ENCODE data around the gene SNRNP40.
"Not testable (repeated sequence)": the region's sequence is repeated elsewhere in the genome, so short reads cannot be mapped to it uniquely, and the experiment has no call there.

SNRNP40 gene

GRCh38 chr1:31296486-31297276 is at the start of gene SNRNP40, which contains the start of gene ZCCHC17:
Gene SNRNP40, minus strand, starts transcription at chr1:31296788. Its CDS starts 37 bp downstream, at chr1:31296751.
Gene ZCCHC17, plus strand, starts transcription at chr1:31297032. Its CDS starts 13,067 bp downstream, at chr1:31310099.
- DNase-seq: peak; percentile 100

DNA sequence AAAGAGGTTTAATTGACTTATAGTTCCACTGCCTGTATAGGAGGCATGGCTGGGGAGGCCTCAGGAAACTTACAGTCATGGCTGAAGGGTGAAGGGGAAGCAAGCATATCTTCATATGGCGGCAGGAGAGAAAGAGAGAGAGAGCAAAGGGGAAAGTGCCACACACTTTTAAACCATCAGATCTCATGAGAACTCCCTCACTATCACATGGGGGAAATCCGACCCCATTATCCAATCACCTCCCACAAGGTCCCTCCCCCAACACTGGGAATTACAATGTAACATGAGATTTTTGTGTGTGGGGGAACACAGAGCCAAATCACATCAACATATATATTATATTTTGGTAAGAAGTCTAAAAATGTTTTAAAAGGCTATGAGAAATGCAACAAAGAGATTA is 49.0 kb upstream of the SNRNP40 start:
- no peak for DNase-seq

DNA sequence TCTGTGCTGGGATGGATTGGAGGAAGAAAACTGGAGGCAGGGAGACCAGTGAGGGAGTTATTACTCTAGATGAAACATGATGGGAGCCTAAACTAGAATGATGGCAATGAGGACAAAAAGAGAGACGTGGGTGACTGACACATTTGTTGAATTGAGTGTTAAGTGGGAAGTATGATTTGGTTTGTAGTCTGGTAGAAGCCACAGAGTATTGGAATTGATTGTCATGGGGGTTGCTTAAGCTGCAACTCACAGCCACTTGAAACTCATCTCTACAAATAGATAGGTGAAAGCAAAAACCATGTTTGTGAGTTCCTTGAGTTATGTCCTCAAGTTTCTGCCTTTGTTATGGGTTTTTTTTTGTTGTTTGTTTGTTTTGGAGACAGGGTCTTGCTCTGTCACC is 47.9 kb upstream of the SNRNP40 start:
- DNase-seq: no peak

DNA sequence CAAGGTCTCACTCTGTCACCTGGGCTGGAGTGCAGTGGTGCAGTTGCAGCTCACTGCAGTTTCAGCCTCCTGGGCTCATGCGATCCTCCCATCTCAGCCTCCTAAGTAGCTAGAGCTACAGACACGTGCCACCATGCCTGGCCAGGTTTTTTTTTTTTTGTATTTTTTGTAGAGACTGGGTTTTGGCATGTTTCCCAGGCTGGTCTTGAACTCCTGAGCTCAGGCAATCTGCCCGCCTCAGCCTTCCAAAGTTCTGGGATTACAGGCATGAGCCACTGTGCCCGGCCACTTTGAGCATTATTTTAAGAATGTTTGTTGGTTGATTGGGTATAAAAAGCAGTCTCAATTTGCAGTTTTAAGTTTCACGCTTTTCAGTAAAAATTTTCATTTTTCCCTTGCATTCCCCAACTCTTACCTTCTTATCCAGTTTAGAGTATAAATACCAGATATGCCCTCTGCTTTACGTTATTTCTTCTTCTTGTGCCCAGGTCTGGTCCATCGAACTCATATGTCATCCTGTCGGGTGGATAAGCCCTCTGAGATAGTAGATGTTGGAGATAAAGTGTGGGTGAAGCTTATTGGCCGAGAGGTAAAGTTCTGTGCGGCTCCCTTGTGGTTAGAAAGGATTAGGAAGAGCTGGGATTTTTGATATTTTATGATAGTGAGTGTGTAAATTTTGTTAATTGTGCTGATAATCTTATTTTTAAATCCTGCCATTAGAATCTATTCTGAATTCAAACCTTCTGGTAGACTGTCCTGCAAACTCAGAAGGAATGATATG is 40.3 kb upstream of the SNRNP40 start:
- no peak for DNase-seq

GRCh38 chr1:31335007-31335406 is 38.4 kb upstream of the SNRNP40 start:
- DNase-seq: peak; percentile 7

- no peak for DNase-seq
Measured at GRCh38 chr1:31327381-31327780, 30.8 kb upstream of the SNRNP40 start.

DNA sequence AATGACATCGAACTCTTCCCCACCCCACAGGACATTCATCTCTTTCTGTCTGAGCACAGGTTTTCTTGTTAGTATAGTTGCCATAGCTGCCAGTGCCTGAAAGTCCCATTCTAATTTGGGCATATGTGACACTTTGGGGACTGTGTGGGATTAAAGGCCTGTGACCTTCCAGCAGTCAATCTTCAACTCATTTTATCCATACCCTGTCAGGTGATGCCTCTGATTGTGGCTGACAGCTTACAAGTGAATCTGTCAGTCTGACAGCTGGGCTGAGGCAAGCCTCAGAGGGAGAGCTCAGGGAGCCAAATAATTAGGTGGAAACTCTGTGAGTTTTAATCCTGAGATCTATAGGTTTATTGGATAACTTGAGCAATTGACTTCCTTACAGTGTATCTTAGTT is 29.9 kb upstream of the SNRNP40 start:
- no peak for DNase-seq

DNA sequence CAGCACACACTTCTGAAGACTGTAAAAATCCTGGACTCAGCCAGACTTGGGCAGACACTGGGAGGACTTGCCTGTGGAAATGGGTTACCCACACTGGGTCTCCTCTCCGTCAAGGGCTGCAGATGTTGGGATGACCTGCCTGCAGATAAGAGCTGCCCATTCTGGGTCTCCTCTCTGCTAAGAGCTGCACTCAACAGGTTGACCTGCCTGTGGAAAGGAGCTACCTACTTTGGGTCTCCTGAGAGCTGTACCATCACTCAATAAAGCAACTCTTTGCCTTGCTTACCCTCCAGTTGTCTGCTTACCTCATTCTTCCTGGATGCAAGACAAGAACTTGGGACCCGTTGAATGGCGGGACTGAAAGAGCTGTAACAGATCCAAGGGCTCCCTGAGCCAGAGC is 28.4 kb upstream of the SNRNP40 start:
- DNase-seq: no peak

- no peak for DNase-seq
Measured at GRCh38 chr1:31324093-31324492, 27.5 kb upstream of the SNRNP40 start.

GRCh38 chr1:31318146-31318545 is 21.6 kb upstream of the SNRNP40 start:
- no peak for DNase-seq

GRCh38 chr1:31315902-31316301 is 19.3 kb upstream of the SNRNP40 start:
- no peak for DNase-seq

- DNase-seq: no peak
Measured at GRCh38 chr1:31310198-31310597, 13.6 kb upstream of the SNRNP40 start.

GRCh38 chr1:31308036-31308435 is 11.4 kb upstream of the SNRNP40 start:
- no peak for DNase-seq

GRCh38 chr1:31306278-31306677 is 9.7 kb upstream of the SNRNP40 start:
- DNase-seq: no peak

- DNase-seq: no peak
Measured at GRCh38 chr1:31302709-31303441, 6.3 kb upstream of the SNRNP40 start.

- no peak for DNase-seq
Measured at GRCh38 chr1:31300193-31300592, 3.6 kb upstream of the SNRNP40 start.

DNA sequence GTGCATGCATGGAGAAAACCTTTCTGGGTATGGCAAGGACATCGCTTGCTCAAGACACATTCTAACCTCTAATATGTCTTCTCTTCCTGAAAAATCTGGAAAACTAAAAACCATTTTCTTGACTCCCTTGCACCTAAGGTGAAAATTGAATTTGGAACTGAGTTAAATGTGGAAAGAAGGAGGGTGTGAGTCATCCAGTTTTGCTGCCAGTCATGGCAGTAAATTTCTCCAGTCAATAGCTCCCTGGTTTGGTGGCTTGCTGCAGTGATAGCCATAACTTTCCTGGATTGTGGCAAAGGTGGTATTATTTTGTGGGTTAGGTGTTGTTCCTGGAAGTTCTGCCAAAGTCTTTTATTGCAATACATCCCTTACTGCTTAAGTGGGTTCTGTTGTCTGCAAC is 2.8 kb upstream of the SNRNP40 start:
- DNase-seq: no peak

GRCh38 chr1:31297277-31298247 is 974 bp upstream of the SNRNP40 start:
- no peak for DNase-seq

GRCh38 chr1:31295874-31296485 is 608 bp downstream of the SNRNP40 start:
- peak; percentile 42 for DNase-seq

DNA sequence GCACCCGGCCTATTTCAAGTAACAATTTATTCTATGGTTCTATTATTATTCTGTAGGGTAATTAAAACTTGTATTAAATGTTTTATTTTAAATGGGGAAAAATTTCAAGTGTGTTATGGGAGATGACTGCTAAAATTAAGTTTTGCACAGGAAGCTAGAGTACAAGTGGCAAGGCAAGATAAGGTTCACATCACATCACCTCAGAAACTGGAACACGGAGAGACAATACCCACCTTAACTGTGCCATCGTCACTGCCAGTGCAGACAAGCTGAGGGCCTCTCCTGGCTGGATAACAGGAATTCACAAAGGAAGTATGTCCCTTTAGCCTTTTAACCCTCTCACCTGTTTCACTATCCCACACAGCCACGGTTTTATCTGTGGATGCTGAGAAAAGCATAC is 7.6 kb downstream of the SNRNP40 start:
- DNase-seq: no peak

GRCh38 chr1:31287791-31288190 is 8.8 kb downstream of the SNRNP40 start:
- not testable (repeated sequence) for DNase-seq

DNA sequence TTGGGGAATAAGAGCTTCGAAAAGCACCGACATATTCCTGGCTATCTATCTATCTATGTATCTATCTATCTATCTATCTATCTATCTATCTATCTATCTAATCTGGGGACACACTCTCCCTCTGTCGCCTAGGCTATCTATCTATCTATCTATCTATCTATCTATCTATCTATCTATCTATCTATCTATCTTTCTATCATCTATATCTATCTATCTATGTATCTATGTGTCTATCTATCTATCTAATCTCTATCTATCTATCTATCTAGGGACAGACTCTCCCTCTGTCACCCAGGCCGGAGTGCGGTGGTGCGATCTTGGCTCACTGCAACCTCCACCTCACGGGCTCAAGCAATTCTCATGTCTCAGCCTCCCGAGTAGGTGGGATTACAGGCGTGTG is 14.2 kb downstream of the SNRNP40 start:
- DNase-seq: not testable (repeated sequence)
